ENCODE data around the gene KPRP.

DNA sequence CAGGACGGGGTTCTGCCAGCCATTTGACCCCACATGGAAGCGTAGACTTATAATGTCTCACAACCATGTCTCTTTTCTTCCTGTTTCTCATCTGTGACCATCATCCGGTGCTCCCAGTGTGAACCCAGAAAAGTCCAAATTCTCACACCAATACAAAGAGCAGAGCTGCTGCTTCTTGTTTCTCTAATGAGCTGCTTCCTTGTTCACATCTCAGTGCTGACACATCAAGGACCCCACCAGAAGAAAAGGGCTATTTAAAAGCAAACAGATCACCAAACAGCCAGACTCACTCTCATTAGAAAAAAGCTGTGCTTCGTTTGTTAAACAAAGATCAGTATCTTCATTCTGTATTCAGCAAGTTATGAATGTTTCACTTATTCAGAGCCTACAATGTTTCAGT, 37.9 kb downstream of the KPRP start:
- TF ChIP-seq CTCF (IDR thresholded peaks at IDR 0.05) (no peak), POLR2A (IDR thresholded peaks at IDR 0.05) (no peak)
